Mammary epithelial cell (primary cell): ENCODE measurements around the gene PNMA6E.

Source experiments
- CTCF ChIP-seq, 2 donors: IDR thresholded peaks in 1 of 2; conservative IDR thresholded peaks in 1 of 2; 2 replicates each; pipeline ENCODE4 v1.5.1; 2011 to 2012; ENCODE audit warnings: inconsistent platforms in 2 of 2, low read length in 2 of 2, mild to moderate bottlenecking in 2 of 2, control low read depth in 1 of 2, low read depth in 1 of 2; ENCODE audit not compliant: insufficient read depth in 1 of 2; ENCODE audit errors: extremely low read depth in 1 of 2
- EZH2 ChIP-seq: IDR thresholded peaks from 2 replicates; pipeline ENCODE4 v1.6.1; 2012; ENCODE audit warnings: low read length, inconsistent platforms, borderline replicate concordance

- no peak for TF ChIP-seq CTCF (conservative IDR thresholded peaks at IDR 0.05 in 1 of 2, IDR thresholded peaks at IDR 0.05 in 1 of 2; ENCODE audit: extremely low read depth in 1 of 2, insufficient read depth in 1 of 2, low read depth in 1 of 2, low read length in 2 of 2)
- no peak for TF ChIP-seq EZH2
These were observed 25.1 kb upstream of the PNMA6E start for GRCh38 chrX:153426204-153426603.
